GM18505 (cell line): ENCODE measurements around the gene ZC3H6.
"Not testable (repeated sequence)": the region's sequence is repeated elsewhere in the genome, so short reads cannot be mapped to it uniquely, and the experiment has no call there.

Source experiments
- ATAC-seq: cut with Tn5 transposase; IDR thresholded peaks from one replicate; pipeline ENCODE4 v1.9.1; 2021; ENCODE audit not compliant: unreplicated experiment
- POLR2A ChIP-seq: IDR thresholded peaks from 4 replicates; pipeline ENCODE4 v1.6.1; 2011; ENCODE audit warnings: borderline replicate concordance; ENCODE audit not compliant: insufficient read depth, insufficient read length; ENCODE audit errors: extremely low read depth

The ZC3H6 gene

GRCh38 chr2:112322919-112323318, 47.5 kb downstream of the ZC3H6 start:
- ATAC-seq: no peak
- no peak for TF ChIP-seq POLR2A

GRCh38 chr2:112332123-112332696, 56.8 kb downstream of the ZC3H6 start:
- ATAC-seq: no peak
- TF ChIP-seq POLR2A: no peak

GRCh38 chr2:112335600-112335999, 60.2 kb downstream of the ZC3H6 start:
- no peak for ATAC-seq
- TF ChIP-seq POLR2A: no peak

DNA sequence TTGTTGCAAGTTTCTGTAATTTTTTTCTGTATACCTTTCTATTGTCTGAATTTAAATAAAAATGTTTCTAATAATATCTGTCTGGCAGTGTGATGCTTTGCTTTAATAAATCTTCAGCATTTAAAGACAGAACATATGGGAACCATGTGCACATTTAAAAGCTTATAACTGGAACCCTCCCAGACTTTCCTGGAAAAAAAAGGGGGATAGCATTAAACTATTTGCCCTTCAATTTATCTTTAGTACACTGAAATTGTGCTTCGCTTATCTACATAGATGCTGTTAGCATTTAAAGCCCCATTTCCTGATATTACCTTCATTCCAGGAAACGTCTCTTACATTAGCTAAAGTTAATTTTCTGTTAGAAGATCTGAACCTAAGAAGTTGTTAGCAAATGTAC, 64.6 kb downstream of the ZC3H6 start:
- ATAC-seq: no peak

GRCh38 chr2:112340475-112341267, 65.3 kb downstream of the ZC3H6 start:
- TF ChIP-seq POLR2A: no peak
- no peak for ATAC-seq

More for the DNA sequence above, 64.6 kb downstream of the ZC3H6 start:
- no peak for TF ChIP-seq POLR2A

- ATAC-seq: no peak
- TF ChIP-seq POLR2A: no peak
Measured at GRCh38 chr2:112342067-112342550, 66.7 kb downstream of the ZC3H6 start.

- no peak for ATAC-seq
- no peak for TF ChIP-seq POLR2A
Measured at GRCh38 chr2:112343827-112344585, 68.6 kb downstream of the ZC3H6 start.

DNA sequence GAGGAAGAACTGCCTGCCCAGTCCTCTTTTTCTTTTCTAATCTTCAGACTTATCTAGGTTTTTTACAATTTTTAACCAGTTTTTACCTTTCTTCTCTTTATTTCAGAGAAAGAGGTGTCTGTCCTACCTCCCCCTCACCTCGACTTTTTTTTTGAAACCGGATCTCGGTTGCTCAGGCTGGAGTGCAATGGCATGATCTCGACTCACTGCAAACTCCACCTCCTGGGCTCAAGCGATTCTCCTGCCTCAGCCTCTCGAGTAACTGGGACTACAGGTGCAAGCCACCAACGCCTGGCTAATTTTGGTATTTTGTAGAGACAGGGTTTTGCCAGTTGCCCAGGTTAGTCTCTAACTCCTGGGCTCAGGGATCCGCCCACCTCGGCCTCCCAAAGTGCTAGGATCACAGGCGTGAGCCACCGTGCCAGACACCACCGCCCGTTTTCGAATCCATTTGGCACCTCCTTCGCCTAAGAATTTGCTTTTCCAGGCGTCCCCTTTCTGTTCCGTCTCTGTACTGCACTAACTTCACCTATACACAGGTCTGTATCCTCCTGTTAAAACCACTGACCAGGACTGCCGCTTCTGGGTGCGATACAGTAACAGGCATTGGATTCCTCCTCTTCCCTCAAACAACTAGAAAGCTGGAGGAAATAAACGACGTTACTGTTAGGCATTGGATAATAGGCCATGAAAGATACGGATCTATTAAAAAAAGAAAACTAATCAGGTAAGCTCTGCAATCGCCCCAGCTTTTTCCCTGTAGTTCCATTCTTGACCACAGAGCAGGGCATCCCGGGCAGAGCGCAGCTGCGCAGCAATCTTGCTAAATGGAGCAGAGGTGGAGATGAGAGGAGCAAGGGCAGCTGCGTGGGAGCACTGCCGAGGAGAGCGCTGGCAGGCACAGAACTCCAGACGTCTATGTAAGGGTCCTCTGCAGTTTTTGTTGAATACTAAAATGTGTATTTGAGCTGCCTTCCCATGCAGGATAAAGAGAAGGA, 69.9 kb downstream of the ZC3H6 start:
- no peak for ATAC-seq
- no peak for TF ChIP-seq POLR2A

GRCh38 chr2:112352292-112352691, 76.9 kb downstream of the ZC3H6 start:
- not testable (repeated sequence) for ATAC-seq

- ATAC-seq: not testable (repeated sequence)
Measured at GRCh38 chr2:112352809-112353603, 77.6 kb downstream of the ZC3H6 start.

GRCh38 chr2:112354335-112354734, 78.9 kb downstream of the ZC3H6 start:
- ATAC-seq: not testable (repeated sequence)

DNA sequence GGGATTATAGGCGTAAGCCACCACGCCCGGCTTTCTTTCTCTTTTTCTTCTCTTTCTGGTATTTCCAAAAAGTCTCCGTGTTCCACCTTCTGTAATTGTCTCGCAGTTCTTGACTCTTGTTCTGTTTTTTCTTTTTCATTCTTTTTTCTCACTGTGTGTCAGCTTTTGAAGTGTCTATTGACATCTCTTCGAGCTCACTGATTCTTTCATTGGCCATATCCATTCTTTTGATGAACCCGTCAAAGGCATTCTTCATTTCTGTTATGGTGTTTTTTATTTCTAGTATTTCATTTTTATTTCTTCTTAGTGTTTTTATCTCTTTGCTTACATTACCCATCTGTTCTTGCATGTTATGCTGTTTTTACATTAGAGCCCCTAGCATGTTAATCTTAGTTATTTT, 84.7 kb downstream of the ZC3H6 start:
- not testable (repeated sequence) for ATAC-seq
